ENCODE measurements around the gene SEMA4D. TPM values are rescaled to one million over a fixed set of nuclear protein-coding genes. Genes with fewer than 3 reads are reported as not detected.

SEMA4D gene
- total RNA-seq, 4 donors from 2014 or later: 7.9 to 14.1 (median 10.6) TPM

GRCh38 chr9:89446961-89447310, 51.0 kb downstream of the SEMA4D start:
- no peak overlapping the region for H3K27ac ChIP-seq (replicated peaks in 1 of 4)
- DNase-seq (ENCODE audit: extremely low spot score): no peak
- H3K4me3 ChIP-seq: no peak overlapping the region
- no peaks in the 10 kb centered on the region for H3K9me3 ChIP-seq
- TF ChIP-seq POLR2AphosphoS5 (IDR thresholded peaks at IDR 0.05) (no peak), CTCF (IDR thresholded peaks at IDR 0.05) (no peak), POLR2A (IDR thresholded peaks at IDR 0.05; ENCODE audit: low read depth) (no peak), EP300 (IDR thresholded peaks at IDR 0.05) (no peak)
- intact Hi-C loops (cut with DNase I): loop anchor here (10.0 kb wide), 1 partner anchor 48 kb away; the partner anchor contains the start of gene SEMA4D
- no peaks in the 10 kb centered on the region for H3K36me3 ChIP-seq
- no peaks in the 10 kb centered on the region for H3K27me3 ChIP-seq
- H3K4me1 ChIP-seq: peaks cover 9 to 33% (median 14%) of the 10 kb centered on the region in 4 donors
- WGBS: 87% methylated on average over 8 of the region's 8 CpGs

GRCh38 chr9:89446261-89446960, 51.5 kb downstream of the SEMA4D start:
- no peaks in the 10 kb centered on the region for H3K36me3 ChIP-seq
- TF ChIP-seq POLR2AphosphoS5 (IDR thresholded peaks at IDR 0.05): no peak
- TF ChIP-seq CTCF (IDR thresholded peaks at IDR 0.05): no peak
- TF ChIP-seq POLR2A (IDR thresholded peaks at IDR 0.05; ENCODE audit: low read depth): no peak
- no peak for TF ChIP-seq EP300 (IDR thresholded peaks at IDR 0.05)
- 95% methylated on average over 13 of the region's 13 CpGs for WGBS
- H3K4me3 ChIP-seq: no peak overlapping the region
- no peak overlapping the region for H3K27ac ChIP-seq (replicated peaks in 1 of 4)
- H3K9me3 ChIP-seq: no peaks in the 10 kb centered on the region
- intact Hi-C loops (cut with DNase I): loop anchor here (10.0 kb wide), 1 partner anchor 48 kb away; the partner anchor contains the start of gene SEMA4D
- H3K27me3 ChIP-seq: no peaks in the 10 kb centered on the region
- no peak for DNase-seq (ENCODE audit: extremely low spot score)
- peaks cover 9 to 39% (median 17%) of the 10 kb centered on the region in 4 donors for H3K4me1 ChIP-seq

- Histone ChIP-seq H3K27ac (replicated peaks in 1 of 4) (no peak overlapping the region), H3K9me3 (no peaks in the 10 kb centered on the region), H3K36me3 (no peaks in the 10 kb centered on the region), H3K4me3 (no peak overlapping the region), H3K4me1 (peaks cover 9 to 39% (median 19%) of the 10 kb centered on the region in 4 donors), H3K27me3 (no peaks in the 10 kb centered on the region)
- 93% methylated on average over 8 of the region's 8 CpGs for WGBS
- no peak for DNase-seq (ENCODE audit: extremely low spot score)
- no peak for TF ChIP-seq CTCF (IDR thresholded peaks at IDR 0.05)
- no peak for TF ChIP-seq POLR2AphosphoS5 (IDR thresholded peaks at IDR 0.05)
- TF ChIP-seq POLR2A (IDR thresholded peaks at IDR 0.05; ENCODE audit: low read depth): no peak
- no peak for TF ChIP-seq EP300 (IDR thresholded peaks at IDR 0.05)
- intact Hi-C loops (cut with DNase I): loop anchor here (10.0 kb wide), 1 partner anchor 49 kb away; the partner anchor contains the start of gene SEMA4D
Measured at GRCh38 chr9:89445801-89446251, 52.1 kb downstream of the SEMA4D start.

GRCh38 chr9:89444925-89445765, 52.8 kb downstream of the SEMA4D start:
- H3K4me3 ChIP-seq: no peak overlapping the region
- no peak for DNase-seq (ENCODE audit: extremely low spot score)
- TF ChIP-seq POLR2AphosphoS5 (IDR thresholded peaks at IDR 0.05): no peak
- no peak for TF ChIP-seq CTCF (IDR thresholded peaks at IDR 0.05)
- 88% methylated on average over 15 of the region's 16 CpGs for WGBS
- H3K27me3 ChIP-seq: no peaks in the 10 kb centered on the region
- no peaks in the 10 kb centered on the region for H3K9me3 ChIP-seq
- no peaks in the 10 kb centered on the region for H3K36me3 ChIP-seq
- no peak overlapping the region for H3K27ac ChIP-seq (replicated peaks in 1 of 4)
- intact Hi-C loops (cut with DNase I): loop anchor here (10.0 kb wide), 1 partner anchor 50 kb away; the partner anchor contains the start of gene SEMA4D
- H3K4me1 ChIP-seq: peaks cover 9 to 39% (median 23%) of the 10 kb centered on the region in 4 donors
